ENCODE measurements around the gene RASA4. TPM values are rescaled to one million over a fixed set of nuclear protein-coding genes. Genes with fewer than 3 reads are reported as not detected.
"Not testable (repeated sequence)": the region's sequence is repeated elsewhere in the genome, so short reads cannot be mapped to it uniquely, and the experiment has no call there.

RASA4 gene
- 10 to 100 TPM; 26.6 to 27.8 TPM for total RNA-seq

DNA sequence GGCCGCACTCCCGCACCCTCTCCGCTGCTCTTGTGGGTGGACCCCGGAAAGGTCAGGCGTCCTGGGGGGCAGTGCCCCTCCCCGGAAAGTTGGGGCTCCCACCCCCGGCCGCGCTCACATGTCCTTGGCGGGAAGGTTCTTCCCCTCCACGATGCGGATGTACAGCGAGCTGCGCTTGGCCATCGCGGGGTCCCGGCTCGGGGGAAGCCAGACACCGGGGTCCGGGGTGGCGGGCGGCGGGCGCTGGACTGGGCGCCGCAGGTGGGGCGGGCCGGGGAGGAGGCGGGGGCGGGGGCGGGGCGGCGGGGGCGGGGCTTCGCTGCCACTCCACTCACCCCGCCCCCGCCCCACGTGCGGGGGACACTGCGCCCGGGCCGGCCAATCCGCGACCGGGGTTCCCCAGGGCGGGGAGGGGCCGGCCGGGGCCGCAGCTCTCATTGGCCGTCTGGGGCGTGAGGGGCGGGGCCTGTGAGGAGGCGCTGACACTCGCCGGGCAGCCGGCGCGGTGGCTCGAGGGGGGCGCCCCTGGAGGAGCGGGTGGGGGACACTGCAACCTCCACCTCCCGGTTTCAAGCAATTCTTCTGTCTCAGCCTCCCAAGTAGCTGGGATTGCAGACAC lies at the start of gene RASA4:
Gene RASA4, minus strand, starts transcription at position 250 of the 619 bp plus-strand sequence. Its CDS starts 67 bp downstream, at position 183.
- H3K27me3 Mint-ChIP-seq; POLR2A ChIA-PET; H3K9me3 Mint-ChIP-seq; CTCF ChIA-PET; DNase-seq; H3K4me3 Mint-ChIP-seq; H3K36me3 Mint-ChIP-seq (ENCODE audit: low read depth); H3K4me1 Mint-ChIP-seq; H3K27ac Mint-ChIP-seq: not testable (repeated sequence)

DNA sequence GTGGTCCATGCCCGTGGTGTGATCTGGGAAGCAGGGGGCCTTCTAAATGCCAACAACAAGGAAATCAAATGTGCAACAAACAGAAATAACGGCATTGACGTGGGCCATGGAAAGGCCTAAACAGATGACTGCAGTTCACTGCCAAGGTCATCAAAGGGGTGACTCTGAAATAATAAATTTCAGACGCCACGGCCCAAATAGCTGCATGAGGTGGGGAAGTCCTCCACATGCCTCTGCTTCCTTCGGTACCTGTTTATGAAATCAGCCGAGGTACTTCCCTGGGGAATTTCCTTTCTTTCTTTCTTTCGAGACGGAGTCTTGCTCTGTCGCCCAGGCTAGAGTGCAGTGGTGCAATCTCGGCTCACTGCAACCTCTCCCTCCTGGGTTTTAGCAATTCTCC lies 48.2 kb upstream of the RASA4 start:
- H3K27ac Mint-ChIP-seq; H3K36me3 Mint-ChIP-seq (ENCODE audit: low read depth); H3K4me3 Mint-ChIP-seq; H3K9me3 Mint-ChIP-seq; POLR2A ChIA-PET; CTCF ChIA-PET; H3K4me1 Mint-ChIP-seq; DNase-seq; H3K27me3 Mint-ChIP-seq: not testable (repeated sequence)

DNA sequence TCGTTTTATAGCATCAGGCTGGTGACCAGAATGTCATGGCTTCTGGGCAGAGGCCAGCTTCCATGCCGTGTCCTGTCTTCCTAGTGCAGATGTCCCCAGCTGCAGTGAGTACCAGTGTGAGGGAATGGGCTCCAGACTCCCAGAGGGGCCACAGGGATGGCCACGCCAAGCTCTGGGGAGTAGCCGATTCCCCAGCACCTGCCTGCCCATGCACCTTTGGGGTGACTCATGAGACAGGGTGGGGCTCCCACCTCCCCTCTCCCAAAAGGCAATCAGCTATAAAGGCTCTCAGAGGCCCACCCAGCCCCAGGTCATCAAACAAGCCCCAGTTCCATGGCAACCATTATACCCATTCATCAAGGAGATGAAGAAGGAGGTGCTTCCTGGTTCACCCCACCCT lies 33.4 kb upstream of the RASA4 start, which contains the start of gene SPDYE2B:
Gene SPDYE2B, plus strand, starts transcription at position 396 of the 400 bp plus-strand sequence. CDS start 2,030 bp downstream, outside the sequence.
- H3K27me3 Mint-ChIP-seq; POLR2A ChIA-PET; H3K9me3 Mint-ChIP-seq; H3K4me3 Mint-ChIP-seq; H3K27ac Mint-ChIP-seq; H3K4me1 Mint-ChIP-seq; DNase-seq; H3K36me3 Mint-ChIP-seq (ENCODE audit: low read depth); CTCF ChIA-PET: not testable (repeated sequence)

DNA sequence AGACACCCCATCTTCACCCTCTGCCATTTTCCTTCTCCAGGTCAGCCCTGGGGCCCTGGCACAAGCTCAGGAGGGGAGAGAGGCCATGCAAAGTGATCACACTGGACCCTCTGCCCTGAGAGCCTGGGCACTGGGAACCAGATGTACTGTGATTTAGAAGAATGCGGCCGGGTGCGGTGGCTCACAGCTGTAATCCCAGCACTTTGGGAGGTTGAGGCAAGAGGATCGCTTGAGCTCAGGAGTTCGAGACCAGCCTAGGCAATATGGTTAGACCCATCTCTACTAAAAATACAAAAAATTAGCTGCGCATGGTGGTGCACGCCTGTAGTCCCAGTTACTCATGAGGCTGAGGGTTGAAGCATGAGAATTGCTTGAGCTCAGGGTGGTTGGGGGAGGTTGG lies 31.3 kb upstream of the RASA4 start:
- H3K36me3 Mint-ChIP-seq (ENCODE audit: low read depth); H3K4me1 Mint-ChIP-seq; CTCF ChIA-PET; H3K9me3 Mint-ChIP-seq; DNase-seq; H3K27me3 Mint-ChIP-seq; POLR2A ChIA-PET; H3K27ac Mint-ChIP-seq; H3K4me3 Mint-ChIP-seq: not testable (repeated sequence)

DNA sequence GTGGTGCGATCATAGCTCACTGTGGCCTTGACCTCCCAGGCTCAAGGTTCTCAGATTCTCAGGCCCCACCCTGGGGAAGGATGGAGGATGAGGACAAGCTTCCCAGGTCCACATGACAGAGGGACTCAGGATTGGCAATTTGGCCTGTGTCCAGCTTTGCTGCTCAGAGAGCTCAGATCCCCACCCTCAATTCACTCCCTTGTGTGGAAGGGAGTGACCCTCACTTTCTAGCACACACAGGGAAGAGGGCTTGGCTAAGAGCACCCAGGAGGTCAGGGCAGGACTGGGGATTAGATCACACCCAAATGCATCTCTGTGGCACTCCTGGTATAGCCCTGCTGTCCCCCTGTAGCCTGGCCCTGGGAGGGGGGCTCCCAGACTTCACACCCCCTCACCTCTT lies 26.8 kb upstream of the RASA4 start:
- H3K4me3 Mint-ChIP-seq; H3K36me3 Mint-ChIP-seq (ENCODE audit: low read depth); POLR2A ChIA-PET; CTCF ChIA-PET; H3K9me3 Mint-ChIP-seq; DNase-seq; H3K4me1 Mint-ChIP-seq; H3K27ac Mint-ChIP-seq; H3K27me3 Mint-ChIP-seq: not testable (repeated sequence)

DNA sequence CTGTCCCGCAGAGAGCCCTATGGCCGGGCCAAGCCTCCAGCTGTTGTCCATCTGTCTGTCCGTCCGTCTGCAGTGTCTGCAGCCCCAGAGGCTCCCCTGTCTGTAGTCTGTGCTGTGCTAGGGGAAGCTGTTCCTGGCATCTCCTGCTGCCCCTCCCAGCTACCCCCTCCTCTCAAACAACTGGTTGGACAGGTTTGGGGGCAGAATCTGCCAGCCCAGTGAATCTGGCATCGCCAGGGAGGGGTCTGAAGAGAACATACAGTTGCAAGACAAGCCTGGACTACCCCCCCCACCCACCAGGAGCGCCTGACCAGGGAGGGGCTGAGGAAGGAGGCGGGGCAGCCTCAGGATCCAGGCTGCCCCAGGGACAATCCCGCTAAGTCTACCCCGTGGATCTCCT lies 26.1 kb upstream of the RASA4 start, which contains the start of gene UPK3BL1:
Gene UPK3BL1, minus strand, starts transcription at position 101 of the 400 bp plus-strand sequence. Its CDS starts 50 bp downstream, at position 51.
- H3K4me1 Mint-ChIP-seq; POLR2A ChIA-PET; H3K27me3 Mint-ChIP-seq; H3K9me3 Mint-ChIP-seq; H3K27ac Mint-ChIP-seq; CTCF ChIA-PET; DNase-seq; H3K4me3 Mint-ChIP-seq; H3K36me3 Mint-ChIP-seq (ENCODE audit: low read depth): not testable (repeated sequence)

DNA sequence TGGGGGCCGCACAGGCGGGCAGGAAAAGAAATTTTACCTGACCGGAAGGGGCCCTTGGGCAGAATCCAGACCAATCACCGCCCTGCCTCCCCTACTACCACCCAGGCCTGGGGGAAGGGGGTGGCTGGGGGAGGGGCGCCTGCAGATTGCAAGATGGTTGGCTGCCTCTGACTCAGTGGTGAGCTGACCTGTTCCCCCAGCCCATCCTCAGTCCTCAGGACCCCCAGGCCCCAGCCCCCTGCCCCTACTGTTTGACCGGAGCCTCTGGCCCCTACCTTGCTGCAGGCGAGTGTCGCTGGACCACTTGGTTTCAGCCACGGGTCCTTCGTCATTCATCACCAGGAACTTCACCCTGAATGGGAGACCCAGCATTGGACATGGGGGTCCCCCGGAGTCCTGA lies 22.3 kb upstream of the RASA4 start:
- H3K27ac Mint-ChIP-seq; DNase-seq; H3K9me3 Mint-ChIP-seq; H3K4me1 Mint-ChIP-seq; H3K27me3 Mint-ChIP-seq; H3K4me3 Mint-ChIP-seq; H3K36me3 Mint-ChIP-seq (ENCODE audit: low read depth); CTCF ChIA-PET; POLR2A ChIA-PET: not testable (repeated sequence)

DNA sequence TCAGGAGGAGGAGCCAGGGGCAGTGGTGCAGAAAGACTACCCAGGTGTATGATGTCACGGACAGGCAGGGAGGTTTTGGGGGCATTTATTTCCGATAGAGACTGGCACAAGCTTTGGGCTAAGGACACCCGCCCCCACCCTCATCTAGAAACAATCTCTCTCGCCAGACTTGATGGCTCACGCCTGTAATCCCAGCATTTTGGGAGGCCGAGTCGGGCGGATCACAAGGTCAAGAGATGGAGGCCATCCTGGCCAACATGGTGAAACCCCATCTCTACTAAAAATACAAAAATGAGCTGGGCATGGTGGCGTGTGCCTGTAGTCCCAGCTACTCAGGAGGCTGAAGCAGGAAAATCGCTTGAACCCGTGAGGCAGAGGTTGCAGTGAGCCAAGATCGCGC lies 20.4 kb upstream of the RASA4 start:
- H3K36me3 Mint-ChIP-seq (ENCODE audit: low read depth); H3K27me3 Mint-ChIP-seq: not testable (repeated sequence)

DNA sequence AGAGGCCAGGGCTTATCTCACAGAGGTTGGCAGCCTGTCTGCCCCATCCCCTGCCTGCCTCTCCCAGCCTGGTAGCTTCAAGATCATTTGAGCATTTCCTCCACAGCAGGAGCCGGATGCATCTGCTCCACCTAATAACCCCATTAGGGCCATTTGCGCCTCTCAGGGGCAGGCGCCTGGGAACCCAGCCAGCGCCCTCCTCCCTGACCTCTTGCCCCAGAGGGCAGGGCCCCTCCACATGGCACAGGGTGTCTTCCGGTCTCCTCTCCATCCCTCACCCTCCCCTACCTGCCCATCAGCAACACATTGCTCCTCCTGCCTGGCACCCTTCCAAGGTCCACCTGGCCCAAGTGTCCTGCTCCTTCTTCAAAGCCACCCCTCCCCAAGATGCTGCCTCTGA lies 18.8 kb upstream of the RASA4 start:
- CTCF ChIA-PET; H3K9me3 Mint-ChIP-seq; H3K4me1 Mint-ChIP-seq; H3K27ac Mint-ChIP-seq; POLR2A ChIA-PET; H3K4me3 Mint-ChIP-seq; H3K27me3 Mint-ChIP-seq; H3K36me3 Mint-ChIP-seq (ENCODE audit: low read depth); DNase-seq: not testable (repeated sequence)

More for the DNA sequence above, 20.4 kb upstream of the RASA4 start:
- POLR2A ChIA-PET, CTCF ChIA-PET, H3K4me1 Mint-ChIP-seq, H3K27ac Mint-ChIP-seq, DNase-seq, H3K4me3 Mint-ChIP-seq, H3K9me3 Mint-ChIP-seq: not testable (repeated sequence)

DNA sequence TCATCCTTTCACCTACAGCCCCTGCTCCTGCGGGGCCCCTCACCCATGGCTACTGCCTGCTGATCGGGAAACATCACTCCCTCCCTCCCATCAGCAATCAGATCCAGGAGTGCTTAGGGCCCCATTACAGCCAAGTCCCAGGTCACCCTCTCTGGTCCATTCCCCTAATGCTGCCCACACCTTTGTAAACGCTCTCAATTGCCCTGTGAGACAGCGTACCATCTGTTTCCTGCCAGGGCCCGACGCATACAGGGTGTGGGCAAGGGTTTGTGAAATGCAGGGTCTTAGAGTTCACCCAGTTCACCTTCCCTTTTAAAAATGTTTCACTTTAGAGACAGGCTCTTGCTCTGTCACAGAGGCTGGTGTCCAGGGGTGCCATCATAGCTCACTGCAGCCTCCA lies 17.7 kb upstream of the RASA4 start:
- H3K36me3 Mint-ChIP-seq (ENCODE audit: low read depth); CTCF ChIA-PET; DNase-seq; H3K4me3 Mint-ChIP-seq; H3K27me3 Mint-ChIP-seq; H3K9me3 Mint-ChIP-seq; POLR2A ChIA-PET; H3K4me1 Mint-ChIP-seq; H3K27ac Mint-ChIP-seq: not testable (repeated sequence)

DNA sequence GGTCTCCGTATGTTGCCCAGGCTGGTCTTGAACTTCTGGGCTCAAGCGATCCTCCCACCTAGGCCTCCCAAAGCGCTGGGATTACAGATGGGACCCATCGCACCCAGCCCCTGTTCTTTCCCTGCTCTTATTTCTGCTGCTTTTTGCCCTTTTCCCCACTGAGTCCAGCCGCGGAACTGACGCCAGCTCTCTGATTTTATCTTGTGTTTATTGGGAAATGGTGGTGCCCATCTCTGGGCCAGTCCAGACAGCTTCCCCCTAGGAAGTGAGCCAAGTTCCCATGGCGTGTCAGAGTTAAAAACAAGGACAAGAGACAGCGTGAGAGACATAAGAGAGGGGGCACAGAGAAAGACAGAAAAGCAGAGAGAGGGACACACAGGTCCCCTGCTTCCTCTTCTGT lies 14.1 kb upstream of the RASA4 start:
- H3K4me1 Mint-ChIP-seq; H3K9me3 Mint-ChIP-seq; CTCF ChIA-PET; H3K36me3 Mint-ChIP-seq (ENCODE audit: low read depth); H3K4me3 Mint-ChIP-seq; H3K27ac Mint-ChIP-seq; H3K27me3 Mint-ChIP-seq; POLR2A ChIA-PET; DNase-seq: not testable (repeated sequence)

DNA sequence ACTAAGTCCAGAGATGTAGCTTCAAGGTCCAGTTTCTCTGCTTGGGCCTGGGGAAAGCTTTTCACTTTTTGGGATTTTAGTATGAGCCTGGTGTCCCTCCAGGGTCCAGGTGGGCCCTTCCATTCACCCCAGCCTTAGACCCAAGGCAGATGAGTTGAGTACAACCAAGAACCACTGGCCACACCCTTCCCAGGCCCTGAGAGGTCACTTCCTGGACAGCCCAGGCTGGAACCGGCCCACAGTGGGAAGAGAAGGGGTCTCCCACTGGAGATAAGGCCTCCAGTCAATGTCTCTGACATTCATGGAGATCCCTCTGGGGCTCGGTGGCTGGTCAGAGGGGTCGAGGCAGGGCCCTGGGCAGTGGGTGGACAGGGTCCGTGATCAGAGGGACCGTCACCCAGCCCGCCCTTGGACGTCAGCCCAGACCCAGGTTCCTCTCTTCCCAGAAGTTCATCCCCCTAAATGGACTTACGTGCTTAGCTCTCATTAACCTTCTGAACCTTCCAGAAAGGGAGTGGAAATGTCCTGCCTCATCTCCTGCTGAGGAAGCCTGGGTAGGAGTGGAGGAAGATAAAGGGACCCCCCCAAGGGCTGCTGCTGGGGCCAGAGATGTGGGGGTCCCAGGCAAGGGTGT lies 10.8 kb upstream of the RASA4 start:
- H3K4me1 Mint-ChIP-seq; H3K36me3 Mint-ChIP-seq (ENCODE audit: low read depth); H3K27ac Mint-ChIP-seq; H3K27me3 Mint-ChIP-seq; POLR2A ChIA-PET; CTCF ChIA-PET; DNase-seq; H3K9me3 Mint-ChIP-seq; H3K4me3 Mint-ChIP-seq: not testable (repeated sequence)

DNA sequence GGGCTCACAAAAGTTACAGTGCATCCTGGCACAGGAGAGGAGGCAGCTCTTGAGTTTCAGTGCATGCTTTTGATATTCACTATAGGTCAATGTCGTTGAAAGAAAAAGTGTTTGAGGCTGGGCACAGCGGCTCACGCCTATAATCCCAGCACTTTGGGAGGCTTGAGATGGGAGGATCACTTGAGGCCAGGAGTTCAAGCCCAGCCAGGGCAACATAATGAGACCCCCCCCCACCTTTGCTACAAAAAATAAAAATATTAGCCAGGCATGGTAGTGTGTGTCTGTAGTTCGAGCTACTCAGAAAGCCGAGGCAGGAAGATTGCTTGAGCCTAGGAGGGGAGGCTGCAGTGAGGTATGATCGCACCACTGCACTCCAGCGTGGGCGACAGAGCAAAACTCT lies 1.6 kb upstream of the RASA4 start:
- H3K4me3 Mint-ChIP-seq; POLR2A ChIA-PET; CTCF ChIA-PET; H3K27ac Mint-ChIP-seq; DNase-seq; H3K9me3 Mint-ChIP-seq; H3K27me3 Mint-ChIP-seq; H3K36me3 Mint-ChIP-seq (ENCODE audit: low read depth); H3K4me1 Mint-ChIP-seq: not testable (repeated sequence)

DNA sequence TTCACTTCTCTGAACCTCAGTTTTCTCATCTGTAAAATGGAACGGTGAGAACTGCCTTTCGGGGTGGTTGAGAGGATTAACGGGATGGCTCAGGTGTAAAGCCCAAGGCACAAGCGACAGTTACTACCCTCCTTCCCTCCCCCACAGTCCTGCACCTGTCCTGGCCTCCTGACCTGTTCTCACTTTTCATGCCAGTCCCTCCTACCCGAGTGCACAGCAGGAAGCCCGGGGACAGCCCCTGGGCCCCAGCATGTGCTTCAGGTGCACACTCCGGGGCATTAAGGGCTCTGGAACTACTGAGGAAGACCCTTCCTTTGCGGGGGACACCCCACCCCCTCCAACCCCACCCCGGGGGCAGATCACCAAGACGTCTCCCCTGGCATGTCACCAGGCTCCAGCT lies 626 bp downstream of the RASA4 start:
- POLR2A ChIA-PET, H3K4me3 Mint-ChIP-seq, H3K27me3 Mint-ChIP-seq: not testable (repeated sequence)

More for the DNA sequence above, 626 bp downstream of the RASA4 start:
- DNase-seq; CTCF ChIA-PET; H3K36me3 Mint-ChIP-seq (ENCODE audit: low read depth); H3K9me3 Mint-ChIP-seq; H3K4me1 Mint-ChIP-seq; H3K27ac Mint-ChIP-seq: not testable (repeated sequence)

Data from activated CD4-positive, alpha-beta memory T cell treated with anti-CD3 and anti-CD28 coated beads, Interleukin-2, amount 10 ng/mL, durations not matched to agents 7 days and 5 days (primary cell).